HCT116 (cell line): ENCODE data around the gene COBLL1. TPM values are rescaled to one million over a fixed set of nuclear protein-coding genes. Genes with fewer than 3 reads are reported as not detected.

Experiments used
- ATAC-seq: fragments of 200-7000 bp; cut with Tn5 transposase; 2 replicates; pipeline ENCODE4 v1.9.1; 2020; ENCODE audit warnings: mild to moderate bottlenecking, moderate library complexity
- BruUV-seq: library from RNA; stranded (reverse); fragments of 400-500 nt; replicated peaks from 2 replicates; lab custom pipeline; 2021; lab: Mats Ljungman, UMichigan
- CTCF ChIA-PET: fragments of 300-600 bp; sonication (Branson Sonifier 250); formaldehyde crosslinking; loops from one replicate; lab custom pipeline; 2021; ENCODE audit warnings: antibody characterized with exemption; lab: Charles Lee
- POLR2A ChIA-PET: fragments of 300-600, 350-600 bp; sonication (Branson Sonifier 250); formaldehyde crosslinking; loops from one replicate; lab custom pipeline; 2021; ENCODE audit warnings: antibody characterized with exemption; lab: Charles Lee
- RAD21 ChIA-PET, 2 experiments: fragments of 300-600 bp; sonication (Branson Sonifier 250); formaldehyde crosslinking; loops; one replicate each; lab custom pipeline; 2023; ENCODE audit warnings: low total read pairs in 2 of 2; ENCODE audit not compliant: uncharacterized antibody in 2 of 2, unreplicated experiment in 2 of 2, low non-redundant PET in 1 of 2; lab: Charles Lee
- DNase-seq: peaks from one replicate; pipeline ENCODE4 v3.0.0-alpha.2; 2010; ENCODE audit warnings: low read depth, low spot score
- H2AFZ ChIP-seq: fragments of 200-600 bp; shearing (Covaris generic), sonication (generic); 2 replicates; pipeline ENCODE4 v1.6.1; 2017; ENCODE audit warnings: low read depth, mixed run types, mixed read lengths, antibody characterized with exemption, low read length; ENCODE audit not compliant: poor library complexity, severe bottlenecking
- H3K27ac ChIP-seq: 2 replicates; pipeline ENCODE4 v1.5.1; 2012; ENCODE audit warnings: low read depth, low read length
- H3K27me3 ChIP-seq: fragments of 200-600 bp; sonication (generic); 2 replicates; pipeline ENCODE4 v1.6.1; 2016; ENCODE audit warnings: mixed run types, low read length, mixed read lengths; ENCODE audit not compliant: insufficient read depth
- H3K36me3 ChIP-seq, 2 experiments: fragments of 200-500 bp in 1 of 2; fragments of 200-600 bp in 1 of 2; sonication (Bioruptor generic) in 1 of 2; sonication (generic) in 1 of 2; 2 replicates each; pipeline versions ENCODE4 v1.5.1 to v1.6.1; 2014 to 2016; ENCODE audit warnings: low read length in 2 of 2, inconsistent platforms in 1 of 2, mixed read lengths in 1 of 2, mixed run types in 1 of 2; ENCODE audit not compliant: insufficient read depth in 2 of 2, control insufficient read depth in 1 of 2
- H3K4me1 ChIP-seq, 2 experiments: fragments of 200-600 bp in 1 of 2; sonication (generic) in 1 of 2; 2 replicates each; pipeline versions ENCODE4 v1.5.1 to v1.6.1; 2012 to 2017; ENCODE audit warnings: low read length in 2 of 2, inconsistent platforms in 1 of 2, mild to moderate bottlenecking in 1 of 2, mixed read lengths in 1 of 2, mixed run types in 1 of 2, moderate library complexity in 1 of 2; ENCODE audit not compliant: insufficient read depth in 2 of 2, control insufficient read depth in 1 of 2
- H3K4me2 ChIP-seq: fragments of 200-600 bp; sonication (generic); 2 replicates; pipeline ENCODE4 v1.6.1; 2017; ENCODE audit warnings: mixed run types, low read length, mixed read lengths
- H3K4me3 ChIP-seq, 2 experiments: fragments of 200-600 bp in 1 of 2; sonication (generic) in 1 of 2; replicated peaks in 1 of 2; 2 replicates each; pipeline ENCODE4 v1.5.1; 2011 to 2016; ENCODE audit warnings: low read length in 2 of 2, control low read depth in 1 of 2, low read depth in 1 of 2, mild to moderate bottlenecking in 1 of 2, mixed read lengths in 1 of 2, mixed run types in 1 of 2
- H3K79me2 ChIP-seq: fragments of 200-600 bp; sonication (generic); 2 replicates; pipeline ENCODE4 v1.6.1; 2017; ENCODE audit warnings: mild to moderate bottlenecking, mixed run types, low read length, moderate library complexity, mixed read lengths; ENCODE audit not compliant: insufficient read depth
- H3K9ac ChIP-seq: fragments of 200-600 bp; sonication (generic); 2 replicates; pipeline ENCODE4 v1.6.1; 2016; ENCODE audit warnings: low read length, mixed read lengths
- H3K9me2 ChIP-seq: fragments of 200-600 bp; sonication (generic), shearing (Covaris generic); 2 replicates; pipeline ENCODE4 v1.6.1; 2017; ENCODE audit warnings: mixed run types, mild to moderate bottlenecking, moderate library complexity; ENCODE audit not compliant: insufficient read depth
- H3K9me3 ChIP-seq, 2 experiments: fragments of 200-500 bp in 1 of 2; fragments of 200-600 bp in 1 of 2; sonication (Bioruptor generic) in 1 of 2; sonication (generic) in 1 of 2; 2 replicates each; pipeline ENCODE4 v1.6.1; 2014 to 2017; ENCODE audit warnings: low read length in 2 of 2, mixed read lengths in 2 of 2, inconsistent platforms in 1 of 2, low read depth in 1 of 2, mild to moderate bottlenecking in 1 of 2, mixed run types in 1 of 2, moderate library complexity in 1 of 2; ENCODE audit not compliant: control insufficient read depth in 1 of 2, insufficient read depth in 1 of 2
- H4K20me1 ChIP-seq: fragments of 200-600 bp; sonication (generic), shearing (Covaris generic); 2 replicates; pipeline ENCODE4 v1.6.1; 2017; ENCODE audit warnings: mixed run types, mild to moderate bottlenecking, moderate library complexity; ENCODE audit not compliant: insufficient read depth
- CEBPB ChIP-seq: IDR thresholded peaks from 2 replicates; pipeline ENCODE4 v1.6.1; 2012; ENCODE audit warnings: low read depth
- EGR1 ChIP-seq: IDR thresholded peaks from 2 replicates; pipeline ENCODE4 v1.6.1; 2012; ENCODE audit warnings: low read depth
- ELF1 ChIP-seq: IDR thresholded peaks from 2 replicates; pipeline ENCODE4 v1.6.1; 2012; ENCODE audit warnings: low read depth, borderline replicate concordance
- EZH2 ChIP-seq: fragments of 200-600 bp; sonication (generic); IDR thresholded peaks from 2 replicates; pipeline ENCODE4 v1.6.1; 2017; ENCODE audit warnings: antibody characterized with exemption, mixed run types
- EZH2phosphoT487 ChIP-seq: fragments of 200-600 bp; IDR thresholded peaks from 2 replicates; pipeline ENCODE4 v1.6.1; 2018; ENCODE audit warnings: antibody characterized with exemption, borderline replicate concordance
- FOSL1 ChIP-seq: IDR thresholded peaks from 2 replicates; pipeline ENCODE4 v1.6.1; 2012; ENCODE audit warnings: low read depth
- POLR2A ChIP-seq: IDR thresholded peaks from 2 replicates; pipeline ENCODE4 v1.7.0; 2011; ENCODE audit warnings: borderline replicate concordance; ENCODE audit not compliant: insufficient read depth, insufficient read length; ENCODE audit errors: extremely low read depth
- SIN3A ChIP-seq: IDR thresholded peaks from 2 replicates; pipeline ENCODE4 v1.6.1; 2012; ENCODE audit warnings: low read depth
- SP1 ChIP-seq: IDR thresholded peaks from 2 replicates; pipeline ENCODE4 v1.6.1; 2012; ENCODE audit warnings: low read depth
- SRF ChIP-seq: IDR thresholded peaks from 2 replicates; pipeline ENCODE4 v1.6.1; 2012; ENCODE audit warnings: low read depth
- TCF7L2 ChIP-seq: IDR thresholded peaks from 2 replicates; pipeline ENCODE4 v1.7.0; 2011; ENCODE audit warnings: borderline replicate concordance, inconsistent platforms; ENCODE audit not compliant: insufficient read depth, insufficient read length; ENCODE audit errors: extremely low read depth
- YY1 ChIP-seq: IDR thresholded peaks from 2 replicates; pipeline ENCODE4 v1.6.1; 2011; ENCODE audit warnings: low read length, low read depth, moderate library complexity, mild to moderate bottlenecking; ENCODE audit not compliant: insufficient replicate concordance; ENCODE audit errors: extremely low read depth
- ZFX ChIP-seq: fragments of 450-650 bp; IDR thresholded peaks from 2 replicates; pipeline ENCODE4 v1.6.1; 2017
- ZNF274 ChIP-seq: fragments of 200-500 bp; sonication (Bioruptor generic); IDR thresholded peaks from 2 replicates; pipeline ENCODE4 v1.6.1; 2014; ENCODE audit warnings: mild to moderate bottlenecking, low read depth, low read length, inconsistent platforms
- intact Hi-C: fragments of 100-400 bp; cut with micrococcal nuclease; formaldehyde crosslinking; loops from 2 replicates; pipeline ENCODE4 v1.10.0; 2022
- total RNA-seq: library from RNA; stranded (reverse); gene quantifications from one replicate; pipeline ENCODE4 v1.2.1, GENCODE V29; 2021; ENCODE audit not compliant: unreplicated experiment
- TF ChIP-seq, protein P1 (sequence below): IDR thresholded peaks from 2 replicates; pipeline ENCODE4 v1.6.1; 2012; ENCODE audit warnings: low read depth
- TF ChIP-seq, protein P2 (sequence below), 3 experiments: fragments of 200-600 bp in 1 of 3; sonication (generic) in 1 of 3; IDR thresholded peaks in 2 of 3; conservative IDR thresholded peaks in 1 of 3; 2 replicates each; pipeline ENCODE4 v1.5.1; 2012 to 2017; ENCODE audit warnings: low read depth in 2 of 3, low read length in 2 of 3, antibody characterized with exemption in 1 of 3, borderline replicate concordance in 1 of 3, control low read depth in 1 of 3, mild to moderate bottlenecking in 1 of 3, mixed read lengths in 1 of 3, mixed run types in 1 of 3, moderate library complexity in 1 of 3; ENCODE audit not compliant: insufficient read depth in 1 of 3
- TF ChIP-seq, protein P3 (sequence below): IDR thresholded peaks from 2 replicates; pipeline ENCODE4 v1.6.1; 2012
- TF ChIP-seq, protein P4 (sequence below): IDR thresholded peaks from 2 replicates; pipeline ENCODE4 v1.6.1; 2011; ENCODE audit warnings: mild to moderate bottlenecking, low read length, moderate library complexity; ENCODE audit not compliant: insufficient replicate concordance; ENCODE audit errors: extremely low read depth

COBLL1 gene
- total RNA-seq, 1 experiment from 2014 or later: 3.6 TPM

DNA sequence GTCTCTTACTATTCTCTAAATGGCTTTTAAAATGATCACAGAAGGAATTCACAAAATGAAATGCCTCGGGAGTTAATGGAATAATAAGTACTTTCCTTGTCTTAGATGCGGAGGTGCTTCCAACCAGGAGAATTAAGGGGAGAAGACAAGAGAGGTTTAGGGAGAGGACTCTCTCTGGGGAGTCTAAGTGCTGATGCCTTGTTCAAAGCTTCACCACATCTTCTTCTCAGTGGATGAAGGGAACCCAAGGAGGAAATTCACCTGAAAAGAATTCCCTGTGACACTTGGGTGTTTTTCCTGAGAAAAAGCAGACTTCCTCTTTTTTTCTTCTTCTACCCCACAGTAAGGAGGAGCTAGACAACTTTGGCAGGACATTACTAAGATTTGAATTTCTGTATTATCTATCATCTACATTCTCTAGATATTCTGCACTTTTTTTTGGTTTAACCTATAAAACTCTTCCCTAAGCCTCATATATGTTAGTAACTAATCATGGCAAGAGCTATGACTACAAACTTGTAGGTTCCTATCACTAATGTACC is 150.2 kb downstream of the COBLL1 start:
- H2AFZ ChIP-seq: no peak overlapping the region
- no peak overlapping the region for H3K4me2 ChIP-seq
- POLR2A ChIA-PET: no interaction called here
- H3K79me2 ChIP-seq: no peaks in the 10 kb centered on the region
- TF ChIP-seq SIN3A (no peak), ELF1 (no peak), ZNF274 (no peak), YY1 (no peak), POLR2A (no peak), TCF7L2 (no peak), CEBPB (no peak), EZH2 (no peak), EZH2phosphoT487 (no peak), ZFX (no peak), FOSL1 (no peak), EGR1 (no peak), SP1 (no peak), SRF (no peak)
- TF ChIP-seq, protein P1, sequence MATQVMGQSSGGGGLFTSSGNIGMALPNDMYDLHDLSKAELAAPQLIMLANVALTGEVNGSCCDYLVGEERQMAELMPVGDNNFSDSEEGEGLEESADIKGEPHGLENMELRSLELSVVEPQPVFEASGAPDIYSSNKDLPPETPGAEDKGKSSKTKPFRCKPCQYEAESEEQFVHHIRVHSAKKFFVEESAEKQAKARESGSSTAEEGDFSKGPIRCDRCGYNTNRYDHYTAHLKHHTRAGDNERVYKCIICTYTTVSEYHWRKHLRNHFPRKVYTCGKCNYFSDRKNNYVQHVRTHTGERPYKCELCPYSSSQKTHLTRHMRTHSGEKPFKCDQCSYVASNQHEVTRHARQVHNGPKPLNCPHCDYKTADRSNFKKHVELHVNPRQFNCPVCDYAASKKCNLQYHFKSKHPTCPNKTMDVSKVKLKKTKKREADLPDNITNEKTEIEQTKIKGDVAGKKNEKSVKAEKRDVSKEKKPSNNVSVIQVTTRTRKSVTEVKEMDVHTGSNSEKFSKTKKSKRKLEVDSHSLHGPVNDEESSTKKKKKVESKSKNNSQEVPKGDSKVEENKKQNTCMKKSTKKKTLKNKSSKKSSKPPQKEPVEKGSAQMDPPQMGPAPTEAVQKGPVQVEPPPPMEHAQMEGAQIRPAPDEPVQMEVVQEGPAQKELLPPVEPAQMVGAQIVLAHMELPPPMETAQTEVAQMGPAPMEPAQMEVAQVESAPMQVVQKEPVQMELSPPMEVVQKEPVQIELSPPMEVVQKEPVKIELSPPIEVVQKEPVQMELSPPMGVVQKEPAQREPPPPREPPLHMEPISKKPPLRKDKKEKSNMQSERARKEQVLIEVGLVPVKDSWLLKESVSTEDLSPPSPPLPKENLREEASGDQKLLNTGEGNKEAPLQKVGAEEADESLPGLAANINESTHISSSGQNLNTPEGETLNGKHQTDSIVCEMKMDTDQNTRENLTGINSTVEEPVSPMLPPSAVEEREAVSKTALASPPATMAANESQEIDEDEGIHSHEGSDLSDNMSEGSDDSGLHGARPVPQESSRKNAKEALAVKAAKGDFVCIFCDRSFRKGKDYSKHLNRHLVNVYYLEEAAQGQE: no peak
- TF ChIP-seq, protein P2, sequence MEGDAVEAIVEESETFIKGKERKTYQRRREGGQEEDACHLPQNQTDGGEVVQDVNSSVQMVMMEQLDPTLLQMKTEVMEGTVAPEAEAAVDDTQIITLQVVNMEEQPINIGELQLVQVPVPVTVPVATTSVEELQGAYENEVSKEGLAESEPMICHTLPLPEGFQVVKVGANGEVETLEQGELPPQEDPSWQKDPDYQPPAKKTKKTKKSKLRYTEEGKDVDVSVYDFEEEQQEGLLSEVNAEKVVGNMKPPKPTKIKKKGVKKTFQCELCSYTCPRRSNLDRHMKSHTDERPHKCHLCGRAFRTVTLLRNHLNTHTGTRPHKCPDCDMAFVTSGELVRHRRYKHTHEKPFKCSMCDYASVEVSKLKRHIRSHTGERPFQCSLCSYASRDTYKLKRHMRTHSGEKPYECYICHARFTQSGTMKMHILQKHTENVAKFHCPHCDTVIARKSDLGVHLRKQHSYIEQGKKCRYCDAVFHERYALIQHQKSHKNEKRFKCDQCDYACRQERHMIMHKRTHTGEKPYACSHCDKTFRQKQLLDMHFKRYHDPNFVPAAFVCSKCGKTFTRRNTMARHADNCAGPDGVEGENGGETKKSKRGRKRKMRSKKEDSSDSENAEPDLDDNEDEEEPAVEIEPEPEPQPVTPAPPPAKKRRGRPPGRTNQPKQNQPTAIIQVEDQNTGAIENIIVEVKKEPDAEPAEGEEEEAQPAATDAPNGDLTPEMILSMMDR (IDR thresholded peaks at IDR 0.05 in 2 of 3, conservative IDR thresholded peaks at IDR 0.05 in 1 of 3; ENCODE audit: borderline replicate concordance in 1 of 3, insufficient read depth in 1 of 3, low read depth in 2 of 3, low read length in 2 of 3): no peak
- TF ChIP-seq, protein P3, sequence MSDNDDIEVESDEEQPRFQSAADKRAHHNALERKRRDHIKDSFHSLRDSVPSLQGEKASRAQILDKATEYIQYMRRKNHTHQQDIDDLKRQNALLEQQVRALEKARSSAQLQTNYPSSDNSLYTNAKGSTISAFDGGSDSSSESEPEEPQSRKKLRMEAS: no peak
- TF ChIP-seq, protein P4, sequence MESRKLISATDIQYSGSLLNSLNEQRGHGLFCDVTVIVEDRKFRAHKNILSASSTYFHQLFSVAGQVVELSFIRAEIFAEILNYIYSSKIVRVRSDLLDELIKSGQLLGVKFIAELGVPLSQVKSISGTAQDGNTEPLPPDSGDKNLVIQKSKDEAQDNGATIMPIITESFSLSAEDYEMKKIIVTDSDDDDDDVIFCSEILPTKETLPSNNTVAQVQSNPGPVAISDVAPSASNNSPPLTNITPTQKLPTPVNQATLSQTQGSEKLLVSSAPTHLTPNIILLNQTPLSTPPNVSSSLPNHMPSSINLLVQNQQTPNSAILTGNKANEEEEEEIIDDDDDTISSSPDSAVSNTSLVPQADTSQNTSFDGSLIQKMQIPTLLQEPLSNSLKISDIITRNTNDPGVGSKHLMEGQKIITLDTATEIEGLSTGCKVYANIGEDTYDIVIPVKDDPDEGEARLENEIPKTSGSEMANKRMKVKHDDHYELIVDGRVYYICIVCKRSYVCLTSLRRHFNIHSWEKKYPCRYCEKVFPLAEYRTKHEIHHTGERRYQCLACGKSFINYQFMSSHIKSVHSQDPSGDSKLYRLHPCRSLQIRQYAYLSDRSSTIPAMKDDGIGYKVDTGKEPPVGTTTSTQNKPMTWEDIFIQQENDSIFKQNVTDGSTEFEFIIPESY: no peak
- no peak for DNase-seq
- no peak overlapping the region for H3K4me3 ChIP-seq
- no peak for ATAC-seq
- RAD21 ChIA-PET: no interaction called here
- no peak overlapping the region for H3K27ac ChIP-seq
- BruUV-seq: no TSS peak
- no peaks in the 10 kb centered on the region for H3K36me3 ChIP-seq
- H3K9me3 ChIP-seq: no peaks in the 10 kb centered on the region
- intact Hi-C loops: no loop called here
- H3K4me1 ChIP-seq: no peaks in the 10 kb centered on the region
- no peaks in the 10 kb centered on the region for H3K9me2 ChIP-seq
- no peaks in the 10 kb centered on the region for H3K27me3 ChIP-seq
- H4K20me1 ChIP-seq: no peaks in the 10 kb centered on the region
- CTCF ChIA-PET: no interaction called here
- no peak overlapping the region for H3K9ac ChIP-seq
